Activated CD4-positive, alpha-beta memory T cell treated with anti-CD3 and anti-CD28 coated beads for 36 hours (primary cell): Measurements from ENCODE around the gene DOCK3. TPM values are rescaled to one million over a fixed set of nuclear protein-coding genes. Genes with fewer than 3 reads are reported as not detected.

Experiments used
- CTCF ChIA-PET: fragments of 350-600 bp; sonication (Branson Sonifier 250); formaldehyde crosslinking; loops from one replicate; lab custom pipeline; 2021; ENCODE audit warnings: antibody characterized with exemption, inconsistent platforms; lab: Charles Lee
- POLR2A ChIA-PET: fragments of 350-600 bp; sonication (Branson Sonifier 250); formaldehyde crosslinking; loops from one replicate; lab custom pipeline; 2021; ENCODE audit warnings: antibody characterized with exemption; lab: Charles Lee
- DNase-seq: peaks from one replicate; pipeline ENCODE4 v3.0.0-alpha.2; 2020
- H3K27ac Mint-ChIP-seq: one replicate; pipeline ENCODE4 v1.8.0; 2021; ENCODE audit warnings: mixed read lengths
- H3K27me3 Mint-ChIP-seq: one replicate; pipeline ENCODE4 v1.8.0; 2021; ENCODE audit warnings: mixed read lengths
- H3K36me3 Mint-ChIP-seq: one replicate; pipeline ENCODE4 v1.8.0; 2021; ENCODE audit warnings: mixed read lengths
- H3K4me1 Mint-ChIP-seq: one replicate; pipeline ENCODE4 v1.8.0; 2021; ENCODE audit warnings: low read depth, mixed read lengths
- H3K4me3 Mint-ChIP-seq: one replicate; pipeline ENCODE4 v1.8.0; 2021; ENCODE audit warnings: mild to moderate bottlenecking, mixed read lengths
- H3K9me3 Mint-ChIP-seq: one replicate; pipeline ENCODE4 v1.8.0; 2021; ENCODE audit warnings: mixed read lengths
- intact Hi-C: fragments of 100-400 bp; cut with micrococcal nuclease; formaldehyde crosslinking; loops from one replicate; pipeline ENCODE4 v1.15.1; 2023
- total RNA-seq, 2 experiments: library from RNA; stranded (reverse); gene quantifications; one replicate each; pipeline ENCODE4 v1.2.3, GENCODE V29; 2021

The DOCK3 gene
- total RNA-seq, 2 experiments from 2014 or later: 2.7 to 2.9 TPM

DNA sequence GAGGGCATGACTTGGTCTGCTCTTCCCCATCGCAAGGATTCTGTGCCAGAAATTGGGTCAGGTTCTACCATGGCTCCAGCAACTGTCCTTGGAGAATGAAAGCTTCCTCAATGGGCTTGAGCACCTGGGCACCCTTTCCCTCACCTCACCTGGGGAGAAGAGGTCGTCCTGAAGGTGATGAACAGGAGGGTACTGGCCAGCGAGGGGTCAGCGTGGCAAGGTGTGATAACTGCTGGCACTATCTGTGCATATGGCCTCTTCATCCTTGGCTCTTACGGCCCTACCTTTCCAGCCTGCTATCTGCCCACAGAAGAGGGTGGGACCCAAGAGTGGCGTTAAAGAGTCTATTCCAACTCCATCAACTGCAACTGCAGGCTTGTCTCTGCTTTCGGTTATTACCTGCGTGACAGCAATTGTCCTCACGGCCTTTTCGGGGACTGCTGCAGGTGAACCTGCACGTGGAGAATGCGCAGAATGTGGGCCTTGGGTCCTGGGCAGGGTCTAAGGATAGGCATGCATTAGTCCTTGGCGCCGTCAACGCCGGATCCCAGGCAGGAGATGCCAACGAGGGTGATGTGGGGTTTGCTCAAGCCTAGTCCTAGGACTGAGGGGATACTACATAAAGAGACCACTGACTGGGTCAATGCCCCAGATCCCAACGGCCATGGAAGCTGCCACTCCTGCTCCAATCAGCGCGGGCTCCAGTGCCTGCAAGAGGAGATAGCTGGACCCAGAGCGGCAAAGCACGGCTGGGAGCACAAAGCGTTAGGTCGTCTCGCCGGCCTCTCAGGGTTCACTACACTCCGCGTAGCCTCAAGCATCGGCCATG is 715.7 kb downstream of the DOCK3 start:
- H3K4me3 Mint-ChIP-seq: peak overlapping the region; percentile 55
- H3K9me3 Mint-ChIP-seq: no peaks in the 10 kb centered on the region
- peaks cover 80% of the 10 kb centered on the region for H3K4me1 Mint-ChIP-seq
- intact Hi-C loops: loop anchor here (1.0 to 10.0 kb wide), 6 partner anchors 109 to 1036 kb away; partner anchors contain the start of genes CYB561D2, NPRL2, PARP3 and RAD54L2
- peaks cover 52% of the 10 kb centered on the region for H3K36me3 Mint-ChIP-seq
- no peak for DNase-seq
- ChIA-PET CTCF (interaction anchor here (0.7 to 2.6 kb wide), 17 partner anchors 9 to 821 kb away, joined by 3 to 22 read pairs (median 6); partner anchors contain the start of genes CISH, DCAF1, HEMK1 and MAPKAPK3), POLR2A (interaction anchor here (1.6 to 2.1 kb wide), 2 partner anchors 109 to 789 kb away, joined by 3 to 10 read pairs; partner anchors contain the start of gene DCAF1)
- H3K27me3 Mint-ChIP-seq: no peaks in the 10 kb centered on the region
- H3K27ac Mint-ChIP-seq: peak overlapping the region; percentile 65

DNA sequence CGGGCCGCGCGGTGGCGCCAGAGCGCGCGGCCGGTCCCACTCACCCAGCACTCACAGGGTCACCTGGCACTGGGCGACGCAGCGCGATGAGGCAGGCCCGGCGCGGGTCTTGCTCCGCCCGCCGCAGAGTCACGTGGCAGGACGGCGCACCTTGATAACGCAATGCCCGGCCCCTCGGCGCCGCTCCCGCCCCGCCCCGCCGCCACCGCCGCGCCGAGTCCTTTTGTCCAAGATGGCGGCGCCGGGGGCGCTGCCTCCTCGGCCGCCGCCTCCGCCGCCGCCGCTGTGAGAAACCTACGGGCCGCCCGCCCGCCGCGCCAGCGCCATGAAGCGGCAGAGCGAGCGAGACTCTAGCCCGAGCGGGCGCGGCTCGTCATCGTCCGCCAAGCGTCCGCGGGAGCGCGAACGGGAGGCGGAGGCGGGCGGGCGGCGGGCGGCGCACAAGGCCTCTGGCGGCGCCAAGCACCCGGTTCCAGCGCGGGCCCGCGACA is 716.4 kb downstream of the DOCK3 start, which contains the start of gene RBM15B:
Gene RBM15B (plus strand): TSS at position 211 of the 491 bp plus-strand sequence. CDS start 115 bp downstream, at position 326.
- H3K9me3 Mint-ChIP-seq: no peaks in the 10 kb centered on the region
- DNase-seq: peak; percentile 98
- H3K36me3 Mint-ChIP-seq: peaks cover 45% of the 10 kb centered on the region
- H3K27me3 Mint-ChIP-seq: no peaks in the 10 kb centered on the region
- ChIA-PET POLR2A (interaction anchor here (1.1 to 1.6 kb wide), 2 partner anchors 281 to 790 kb away, joined by 3 read pairs; no protein-coding TSS in a partner anchor), CTCF (interaction anchor here (0.6 to 2.6 kb wide), 5 partner anchors 13 to 775 kb away, joined by 3 to 19 read pairs (median 4); partner anchors contain the start of gene MAPKAPK3)
- H3K4me1 Mint-ChIP-seq: peaks cover 81% of the 10 kb centered on the region
- peak within 1 kb of the TSS; percentile 87 for H3K27ac Mint-ChIP-seq
- peak within 1 kb of the TSS; percentile 86 for H3K4me3 Mint-ChIP-seq
- intact Hi-C loops: loop anchor here (1.0 to 10.0 kb wide), 6 partner anchors 108 to 1036 kb away; partner anchors contain the start of genes CYB561D2, NPRL2, PARP3 and RAD54L2

DNA sequence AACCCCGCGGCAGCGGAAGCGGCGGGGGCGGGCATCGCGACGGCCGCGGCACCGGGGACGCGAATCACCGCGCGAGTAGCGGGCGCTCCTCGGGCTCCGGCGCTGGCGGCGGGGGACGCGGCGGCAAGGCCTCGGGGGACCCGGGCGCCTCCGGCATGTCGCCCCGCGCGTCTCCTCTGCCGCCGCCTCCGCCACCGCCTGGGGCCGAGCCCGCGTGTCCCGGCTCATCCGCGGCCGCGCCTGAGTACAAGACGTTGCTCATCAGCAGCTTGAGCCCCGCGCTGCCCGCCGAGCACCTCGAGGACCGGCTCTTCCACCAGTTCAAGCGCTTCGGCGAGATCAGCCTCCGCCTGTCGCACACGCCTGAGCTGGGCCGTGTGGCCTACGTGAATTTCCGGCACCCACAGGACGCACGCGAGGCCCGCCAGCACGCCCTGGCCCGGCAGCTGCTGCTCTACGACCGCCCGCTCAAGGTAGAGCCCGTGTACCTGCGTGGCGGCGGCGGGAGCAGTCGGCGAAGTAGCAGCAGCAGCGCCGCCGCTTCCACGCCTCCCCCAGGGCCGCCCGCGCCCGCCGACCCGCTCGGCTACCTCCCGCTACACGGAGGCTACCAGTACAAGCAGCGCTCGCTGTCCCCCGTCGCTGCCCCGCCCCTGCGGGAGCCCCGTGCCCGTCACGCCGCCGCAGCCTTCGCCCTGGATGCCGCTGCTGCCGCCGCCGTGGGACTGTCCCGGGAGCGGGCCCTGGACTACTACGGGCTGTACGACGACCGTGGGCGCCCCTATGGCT is 717.0 kb downstream of the DOCK3 start:
- ChIA-PET CTCF (interaction anchor here (0.6 to 1.0 kb wide), 3 partner anchors 14 to 162 kb away, joined by 3 to 4 read pairs (median 3); no protein-coding TSS in a partner anchor), POLR2A (interaction anchor here (1.1 to 1.6 kb wide), 2 partner anchors 280 to 790 kb away, joined by 3 read pairs; no protein-coding TSS in a partner anchor)
- no peaks in the 10 kb centered on the region for H3K27me3 Mint-ChIP-seq
- peak; percentile 56 for DNase-seq
- peak overlapping the region; percentile 87 for H3K27ac Mint-ChIP-seq
- H3K4me1 Mint-ChIP-seq: peaks cover 82% of the 10 kb centered on the region
- H3K9me3 Mint-ChIP-seq: no peaks in the 10 kb centered on the region
- H3K4me3 Mint-ChIP-seq: peak overlapping the region; percentile 86
- intact Hi-C loops: loop anchor here (1.0 to 10.0 kb wide), 6 partner anchors 108 to 1037 kb away; partner anchors contain the start of genes CYB561D2, NPRL2, PARP3 and RAD54L2
- peaks cover 43% of the 10 kb centered on the region for H3K36me3 Mint-ChIP-seq

DNA sequence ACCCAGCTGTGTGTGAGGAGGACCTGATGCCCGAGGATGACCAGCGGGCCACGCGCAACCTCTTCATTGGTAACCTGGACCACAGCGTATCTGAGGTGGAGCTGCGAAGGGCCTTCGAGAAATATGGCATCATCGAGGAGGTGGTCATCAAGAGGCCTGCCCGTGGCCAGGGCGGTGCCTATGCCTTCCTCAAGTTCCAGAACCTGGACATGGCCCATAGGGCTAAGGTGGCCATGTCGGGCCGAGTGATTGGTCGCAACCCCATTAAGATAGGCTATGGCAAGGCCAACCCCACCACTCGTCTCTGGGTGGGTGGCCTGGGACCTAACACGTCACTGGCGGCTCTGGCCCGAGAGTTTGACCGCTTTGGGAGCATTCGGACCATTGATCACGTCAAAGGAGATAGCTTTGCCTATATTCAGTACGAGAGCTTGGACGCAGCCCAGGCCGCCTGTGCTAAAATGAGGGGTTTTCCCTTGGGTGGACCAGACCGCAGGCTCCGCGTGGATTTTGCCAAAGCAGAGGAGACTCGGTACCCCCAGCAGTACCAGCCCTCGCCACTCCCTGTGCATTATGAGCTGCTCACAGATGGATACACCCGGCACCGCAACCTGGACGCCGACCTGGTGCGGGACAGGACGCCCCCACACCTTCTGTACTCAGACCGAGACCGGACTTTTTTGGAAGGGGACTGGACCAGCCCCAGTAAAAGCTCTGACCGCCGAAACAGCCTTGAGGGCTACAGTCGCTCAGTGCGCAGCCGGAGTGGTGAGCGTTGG is 717.8 kb downstream of the DOCK3 start:
- POLR2A ChIA-PET: interaction anchor here (1.1 to 1.8 kb wide), 5 partner anchors 8 to 791 kb away, joined by 3 to 8 read pairs (median 3); partner anchors contain the start of genes DCAF1 and MANF
- peaks cover 44% of the 10 kb centered on the region for H3K36me3 Mint-ChIP-seq
- H3K9me3 Mint-ChIP-seq: no peaks in the 10 kb centered on the region
- H3K27me3 Mint-ChIP-seq: no peaks in the 10 kb centered on the region
- H3K4me3 Mint-ChIP-seq: peak overlapping the region; percentile 86
- CTCF ChIA-PET: interaction anchor here (1.0 kb wide), 1 partner anchor 15 kb away, joined by 4 read pairs; no protein-coding TSS in a partner anchor
- intact Hi-C loops: loop anchor here (5.0 to 10.0 kb wide), 2 partner anchors 605 to 1038 kb away; partner anchors contain the start of genes CYB561D2, NPRL2, RPL29 and TMEM115
- no peak for DNase-seq
- peak overlapping the region; percentile 87 for H3K27ac Mint-ChIP-seq
- H3K4me1 Mint-ChIP-seq: peaks cover 81% of the 10 kb centered on the region

DNA sequence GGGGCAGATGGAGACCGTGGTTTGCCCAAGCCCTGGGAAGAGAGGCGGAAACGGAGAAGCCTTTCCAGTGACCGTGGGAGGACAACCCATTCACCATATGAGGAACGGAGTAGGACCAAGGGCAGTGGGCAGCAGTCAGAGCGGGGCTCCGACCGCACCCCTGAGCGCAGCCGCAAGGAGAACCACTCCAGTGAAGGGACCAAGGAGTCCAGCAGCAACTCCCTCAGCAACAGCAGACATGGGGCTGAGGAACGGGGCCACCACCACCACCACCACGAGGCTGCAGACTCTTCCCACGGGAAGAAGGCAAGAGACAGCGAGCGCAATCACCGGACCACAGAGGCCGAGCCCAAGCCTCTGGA is 718.4 kb downstream of the DOCK3 start:
- CTCF ChIA-PET: no interaction called here
- intact Hi-C loops: loop anchor here (5.0 to 10.0 kb wide), 2 partner anchors 604 to 1038 kb away; partner anchors contain the start of genes CYB561D2, NPRL2, RPL29 and TMEM115
- no peak for DNase-seq
- H3K36me3 Mint-ChIP-seq: peaks cover 41% of the 10 kb centered on the region
- H3K4me3 Mint-ChIP-seq: peak overlapping the region; percentile 86
- no peaks in the 10 kb centered on the region for H3K9me3 Mint-ChIP-seq
- H3K27ac Mint-ChIP-seq: peak overlapping the region; percentile 19
- peaks cover 75% of the 10 kb centered on the region for H3K4me1 Mint-ChIP-seq
- POLR2A ChIA-PET: interaction anchor here (1.3 to 1.8 kb wide), 3 partner anchors 8 to 106 kb away, joined by 3 to 8 read pairs (median 3); partner anchors contain the start of genes DCAF1 and MANF
- H3K27me3 Mint-ChIP-seq: no peaks in the 10 kb centered on the region

DNA sequence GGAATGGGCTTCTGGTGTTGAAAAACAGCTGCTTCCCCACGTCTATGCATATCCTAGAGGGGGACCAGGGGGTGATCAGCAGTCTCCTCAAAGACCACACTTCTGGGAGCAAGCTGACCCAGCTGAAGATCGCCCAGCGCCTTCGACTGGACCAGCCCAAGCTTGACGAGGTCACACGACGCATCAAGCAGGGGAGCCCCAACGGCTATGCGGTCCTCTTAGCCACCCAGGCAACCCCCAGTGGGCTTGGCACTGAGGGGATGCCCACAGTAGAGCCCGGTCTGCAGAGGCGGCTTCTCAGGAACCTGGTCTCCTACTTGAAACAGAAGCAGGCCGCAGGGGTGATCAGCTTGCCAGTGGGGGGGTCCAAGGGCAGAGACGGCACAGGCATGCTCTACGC is 718.8 kb downstream of the DOCK3 start:
- H3K36me3 Mint-ChIP-seq: peaks cover 40% of the 10 kb centered on the region
- no peak overlapping the region for H3K4me3 Mint-ChIP-seq
- H3K4me1 Mint-ChIP-seq: peaks cover 71% of the 10 kb centered on the region
- H3K27me3 Mint-ChIP-seq: no peaks in the 10 kb centered on the region
- no peaks in the 10 kb centered on the region for H3K9me3 Mint-ChIP-seq
- H3K27ac Mint-ChIP-seq: no peak overlapping the region
- CTCF ChIA-PET: no interaction called here
- POLR2A ChIA-PET: interaction anchor here (1.3 to 1.8 kb wide), 3 partner anchors 9 to 106 kb away, joined by 3 to 8 read pairs (median 3); partner anchors contain the start of genes DCAF1 and MANF
- DNase-seq: no peak
- intact Hi-C loops: loop anchor here (5.0 to 10.0 kb wide), 2 partner anchors 604 to 1039 kb away; partner anchors contain the start of genes CYB561D2, NPRL2, RPL29 and TMEM115

DNA sequence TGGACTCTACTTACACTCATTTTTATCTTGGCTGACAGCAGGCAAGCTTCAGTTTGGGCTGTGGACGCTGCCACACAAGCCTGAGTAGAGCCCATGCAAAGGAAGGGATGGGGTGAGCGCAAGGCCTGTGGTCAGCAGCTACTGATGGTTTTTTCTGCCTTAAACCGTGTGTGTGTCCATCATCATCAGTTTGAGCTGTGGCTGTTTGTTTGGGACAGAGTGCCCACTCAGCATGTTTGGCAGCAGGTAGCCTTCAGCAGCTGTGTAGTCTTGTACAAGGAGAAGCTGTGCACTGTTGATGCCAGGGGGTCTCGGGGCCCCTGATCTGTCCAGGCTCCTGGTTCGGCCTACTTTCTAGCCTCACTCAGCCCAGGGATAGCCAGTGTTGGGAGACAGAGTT is 719.8 kb downstream of the DOCK3 start:
- no peaks in the 10 kb centered on the region for H3K27me3 Mint-ChIP-seq
- peak overlapping the region; percentile 51 for H3K27ac Mint-ChIP-seq
- DNase-seq: no peak
- ChIA-PET POLR2A (interaction anchor here (1.1 kb wide), 1 partner anchor 8 kb away, joined by 3 read pairs; no protein-coding TSS in a partner anchor), CTCF (interaction anchor here (1.0 to 1.1 kb wide), 2 partner anchors 10 to 40 kb away, joined by 3 read pairs; partner anchors contain the start of gene MANF)
- intact Hi-C loops: loop anchor here (5.0 to 10.0 kb wide), 2 partner anchors 603 to 1040 kb away; partner anchors contain the start of genes CYB561D2, NPRL2, RPL29 and TMEM115
- H3K4me1 Mint-ChIP-seq: peaks cover 62% of the 10 kb centered on the region
- H3K9me3 Mint-ChIP-seq: no peaks in the 10 kb centered on the region
- no peak overlapping the region for H3K4me3 Mint-ChIP-seq
- H3K36me3 Mint-ChIP-seq: peaks cover 34% of the 10 kb centered on the region

DNA sequence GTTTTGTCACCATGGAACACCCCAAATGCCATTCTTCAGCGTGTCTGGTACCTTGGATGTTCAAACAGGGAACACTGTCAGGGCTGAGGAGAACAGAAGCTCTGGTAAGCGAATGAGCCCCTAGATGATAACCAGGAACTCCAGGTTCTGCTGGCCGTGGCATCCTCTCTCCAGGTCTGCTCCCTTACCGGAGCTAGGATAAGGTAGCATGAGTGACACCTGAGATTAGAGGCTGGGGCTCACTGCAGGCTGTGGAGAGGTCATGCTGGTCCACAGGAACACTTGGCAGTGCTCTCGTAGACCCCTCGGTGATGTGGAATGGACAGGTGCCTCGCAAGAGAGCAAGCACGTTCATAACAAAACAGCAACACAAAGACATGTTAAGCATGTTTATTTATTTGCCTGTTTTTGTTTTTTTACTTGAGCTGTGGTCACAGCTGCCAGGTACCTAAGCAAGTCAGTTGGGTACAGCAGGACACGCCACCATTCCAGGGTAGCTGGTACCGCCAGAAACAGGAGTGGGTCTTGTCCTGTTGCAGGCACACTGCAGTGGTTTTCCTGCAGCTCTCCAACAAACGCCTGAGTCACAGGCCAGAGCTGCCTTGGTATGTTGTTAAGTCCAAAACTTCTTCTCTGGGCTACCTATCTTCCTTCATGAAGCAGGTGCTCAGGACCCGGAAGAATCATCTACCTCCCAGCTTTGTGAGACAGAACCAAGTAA is 720.9 kb downstream of the DOCK3 start:
- intact Hi-C loops: loop anchor here (10.0 kb wide), 1 partner anchor 1041 kb away; the partner anchor contains the start of genes CYB561D2, NPRL2 and TMEM115
- peak overlapping the region; percentile 51 for H3K27ac Mint-ChIP-seq
- CTCF ChIA-PET: interaction anchor here (0.5 to 0.9 kb wide), 2 partner anchors 39 to 87 kb away, joined by 3 read pairs; no protein-coding TSS in a partner anchor

DNA sequence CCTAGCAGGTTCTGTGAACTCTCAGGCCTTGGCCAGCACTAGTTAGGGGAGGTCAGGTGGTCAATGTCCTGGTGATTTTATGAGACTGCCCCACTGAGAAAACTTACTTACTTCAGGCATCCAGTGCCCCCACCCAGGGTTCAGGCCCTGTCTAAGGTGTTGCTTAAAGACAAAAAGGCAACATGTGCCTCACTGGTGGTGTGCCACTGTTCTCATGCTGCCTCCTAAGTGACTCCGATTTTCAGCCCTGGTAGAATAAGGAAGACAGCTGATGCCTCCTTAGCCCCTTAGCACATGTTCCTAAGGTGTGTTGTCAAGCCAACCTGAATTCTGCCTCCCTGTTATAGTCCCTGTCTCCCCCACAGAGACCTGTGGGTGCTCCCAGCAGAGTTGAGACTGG is 721.7 kb downstream of the DOCK3 start:
- ChIA-PET CTCF (interaction anchor here (0.5 to 0.9 kb wide), 2 partner anchors 38 to 86 kb away, joined by 3 read pairs; no protein-coding TSS in a partner anchor), POLR2A (interaction anchor here (1.6 kb wide), 1 partner anchor 11 kb away, joined by 4 read pairs; the partner anchor contains the start of gene MANF)
- Mint-ChIP-seq H3K36me3 (peaks cover 36% of the 10 kb centered on the region), H3K4me1 (peaks cover 49% of the 10 kb centered on the region), H3K4me3 (no peak overlapping the region), H3K27me3 (no peaks in the 10 kb centered on the region), H3K27ac (peak overlapping the region; percentile 43), H3K9me3 (no peaks in the 10 kb centered on the region)
- no peak for DNase-seq
- intact Hi-C loops: loop anchor here (10.0 kb wide), 1 partner anchor 1042 kb away; the partner anchor contains the start of genes CYB561D2, NPRL2 and TMEM115

More for the DNA sequence above, 720.9 kb downstream of the DOCK3 start:
- Mint-ChIP-seq H3K9me3 (no peaks in the 10 kb centered on the region), H3K4me3 (no peak overlapping the region), H3K4me1 (peaks cover 52% of the 10 kb centered on the region), H3K27me3 (no peaks in the 10 kb centered on the region), H3K36me3 (peaks cover 36% of the 10 kb centered on the region)
- no peak for DNase-seq
- POLR2A ChIA-PET: no interaction called here
